ENCODE data around the gene CNTN3.

CNTN3 gene

DNA sequence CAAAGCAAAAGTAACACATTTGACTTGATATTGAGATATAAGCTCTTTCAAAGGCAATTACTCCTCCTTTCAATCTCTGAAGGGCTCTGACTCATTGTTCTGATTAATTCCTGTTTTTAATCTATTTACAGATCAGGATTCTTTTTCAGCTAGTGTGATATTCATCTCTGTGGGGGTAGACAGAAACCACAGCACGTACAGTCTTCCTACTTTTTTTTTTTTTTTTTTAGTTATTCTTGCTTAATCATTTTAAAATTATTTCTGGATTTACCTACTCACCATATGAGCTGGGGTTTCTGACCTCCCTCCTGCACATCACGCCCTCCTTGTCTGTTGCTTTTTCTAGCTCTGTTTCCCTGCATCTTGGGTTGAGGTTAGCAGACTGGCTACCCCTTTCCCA, 1.4 kb downstream of the CNTN3 start:
- no peaks in the 10 kb centered on the region for H4K20me1 ChIP-seq (ENCODE audit: low read depth, low read length)
- H3F3A ChIP-seq (ENCODE audit: insufficient read depth): no peaks in the 10 kb centered on the region
- no peak overlapping the region for H3K4me2 ChIP-seq (ENCODE audit: low read depth, low read length, poor library complexity, severe bottlenecking)
- no peaks in the 10 kb centered on the region for H3K9me2 ChIP-seq (replicated peaks; ENCODE audit: insufficient read depth, low read length)
- H3K9ac ChIP-seq (ENCODE audit: low read length): no peak overlapping the region
- TF ChIP-seq, protein P1, sequence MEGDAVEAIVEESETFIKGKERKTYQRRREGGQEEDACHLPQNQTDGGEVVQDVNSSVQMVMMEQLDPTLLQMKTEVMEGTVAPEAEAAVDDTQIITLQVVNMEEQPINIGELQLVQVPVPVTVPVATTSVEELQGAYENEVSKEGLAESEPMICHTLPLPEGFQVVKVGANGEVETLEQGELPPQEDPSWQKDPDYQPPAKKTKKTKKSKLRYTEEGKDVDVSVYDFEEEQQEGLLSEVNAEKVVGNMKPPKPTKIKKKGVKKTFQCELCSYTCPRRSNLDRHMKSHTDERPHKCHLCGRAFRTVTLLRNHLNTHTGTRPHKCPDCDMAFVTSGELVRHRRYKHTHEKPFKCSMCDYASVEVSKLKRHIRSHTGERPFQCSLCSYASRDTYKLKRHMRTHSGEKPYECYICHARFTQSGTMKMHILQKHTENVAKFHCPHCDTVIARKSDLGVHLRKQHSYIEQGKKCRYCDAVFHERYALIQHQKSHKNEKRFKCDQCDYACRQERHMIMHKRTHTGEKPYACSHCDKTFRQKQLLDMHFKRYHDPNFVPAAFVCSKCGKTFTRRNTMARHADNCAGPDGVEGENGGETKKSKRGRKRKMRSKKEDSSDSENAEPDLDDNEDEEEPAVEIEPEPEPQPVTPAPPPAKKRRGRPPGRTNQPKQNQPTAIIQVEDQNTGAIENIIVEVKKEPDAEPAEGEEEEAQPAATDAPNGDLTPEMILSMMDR (IDR thresholded peaks at IDR 0.05; ENCODE audit: insufficient read depth, low read length, poor library complexity, severe bottlenecking): no peak
- no peak for TF ChIP-seq EZH2phosphoT487 (conservative IDR thresholded peaks at IDR 0.05; ENCODE audit: low read length)
- no peaks in the 10 kb centered on the region for H3K9me3 ChIP-seq (ENCODE audit: insufficient read depth, low read length)
- H3K27me3 ChIP-seq (ENCODE audit: low read length): no peaks in the 10 kb centered on the region
- no peaks in the 10 kb centered on the region for H3K79me2 ChIP-seq (ENCODE audit: insufficient read depth, low read length)
- no peak overlapping the region for H2AFZ ChIP-seq (ENCODE audit: low read depth, low read length, severe bottlenecking)
- no peaks in the 10 kb centered on the region for H3K36me3 ChIP-seq (ENCODE audit: low read length)
- H3K27ac ChIP-seq (ENCODE audit: low read depth, low read length): no peak overlapping the region
- no peak overlapping the region for H3K4me3 ChIP-seq (ENCODE audit: insufficient read depth, low read length, poor library complexity, severe bottlenecking)

DNA sequence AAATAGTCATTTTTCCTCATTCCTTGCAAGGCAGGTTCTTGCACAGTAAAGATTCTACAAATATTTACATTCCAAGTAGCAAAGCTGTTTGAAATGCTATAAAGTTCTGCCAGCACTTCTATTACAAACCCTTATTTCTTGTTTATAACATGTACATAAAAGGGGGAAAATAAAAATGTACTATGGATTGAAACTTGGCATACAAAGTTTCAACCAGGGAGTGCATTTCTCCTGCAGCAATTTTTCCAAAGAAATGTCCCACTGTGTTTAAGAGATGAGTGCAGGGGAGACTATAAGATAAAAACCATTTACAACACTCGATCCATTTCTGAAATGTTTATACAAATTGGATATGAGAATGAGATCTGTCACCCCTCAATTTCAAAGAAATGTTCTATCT, 3.3 kb downstream of the CNTN3 start:
- Histone ChIP-seq H3K9ac (ENCODE audit: low read length) (no peak overlapping the region), H3F3A (ENCODE audit: insufficient read depth) (no peaks in the 10 kb centered on the region), H3K4me3 (ENCODE audit: insufficient read depth, low read length, poor library complexity, severe bottlenecking) (no peak overlapping the region), H3K9me3 (ENCODE audit: insufficient read depth, low read length) (no peaks in the 10 kb centered on the region), H2AFZ (ENCODE audit: low read depth, low read length, severe bottlenecking) (no peak overlapping the region), H3K4me2 (ENCODE audit: low read depth, low read length, poor library complexity, severe bottlenecking) (no peak overlapping the region), H4K20me1 (ENCODE audit: low read depth, low read length) (no peaks in the 10 kb centered on the region), H3K79me2 (ENCODE audit: insufficient read depth, low read length) (no peaks in the 10 kb centered on the region), H3K9me2 (replicated peaks; ENCODE audit: insufficient read depth, low read length) (no peaks in the 10 kb centered on the region), H3K27ac (ENCODE audit: low read depth, low read length) (no peak overlapping the region), H3K36me3 (ENCODE audit: low read length) (no peaks in the 10 kb centered on the region), H3K27me3 (ENCODE audit: low read length) (no peaks in the 10 kb centered on the region)
- TF ChIP-seq, protein P1 (IDR thresholded peaks at IDR 0.05; ENCODE audit: insufficient read depth, low read length, poor library complexity, severe bottlenecking): no peak
- TF ChIP-seq EZH2phosphoT487 (conservative IDR thresholded peaks at IDR 0.05; ENCODE audit: low read length): no peak

DNA sequence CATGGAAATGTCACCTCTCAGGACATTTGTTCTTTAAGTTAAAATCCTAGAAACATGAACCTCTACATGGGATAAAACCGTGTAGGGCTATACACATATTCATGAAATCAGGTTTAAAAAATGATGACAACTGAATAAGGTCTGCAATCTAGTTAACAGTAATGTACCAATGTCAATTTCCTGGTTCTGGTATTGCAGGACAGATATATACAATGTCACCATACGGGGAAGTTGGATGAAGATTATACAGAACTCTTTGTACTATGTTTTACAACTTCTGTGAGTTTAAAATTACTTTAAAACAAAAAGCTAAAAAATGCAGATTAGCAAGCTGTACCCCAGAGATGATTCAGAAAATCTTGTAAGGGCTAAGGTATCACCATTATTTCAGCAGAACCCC, 6.7 kb downstream of the CNTN3 start:
- no peak overlapping the region for H3K4me2 ChIP-seq (ENCODE audit: low read depth, low read length, poor library complexity, severe bottlenecking)
- no peaks in the 10 kb centered on the region for H3K36me3 ChIP-seq (ENCODE audit: low read length)
- no peak overlapping the region for H3K9ac ChIP-seq (ENCODE audit: low read length)
- no peaks in the 10 kb centered on the region for H3K9me3 ChIP-seq (ENCODE audit: insufficient read depth, low read length)
- H3K79me2 ChIP-seq (ENCODE audit: insufficient read depth, low read length): no peaks in the 10 kb centered on the region
- no peak overlapping the region for H3K4me3 ChIP-seq (ENCODE audit: insufficient read depth, low read length, poor library complexity, severe bottlenecking)
- H2AFZ ChIP-seq (ENCODE audit: low read depth, low read length, severe bottlenecking): no peak overlapping the region
- no peaks in the 10 kb centered on the region for H3F3A ChIP-seq (ENCODE audit: insufficient read depth)
- no peak overlapping the region for H3K27ac ChIP-seq (ENCODE audit: low read depth, low read length)
- H3K27me3 ChIP-seq (ENCODE audit: low read length): no peaks in the 10 kb centered on the region
- TF ChIP-seq, protein P1 (IDR thresholded peaks at IDR 0.05; ENCODE audit: insufficient read depth, low read length, poor library complexity, severe bottlenecking): no peak
- no peak for TF ChIP-seq EZH2phosphoT487 (conservative IDR thresholded peaks at IDR 0.05; ENCODE audit: low read length)
- no peaks in the 10 kb centered on the region for H3K9me2 ChIP-seq (replicated peaks; ENCODE audit: insufficient read depth, low read length)
- no peaks in the 10 kb centered on the region for H4K20me1 ChIP-seq (ENCODE audit: low read depth, low read length)
